Neural progenitor cell (in vitro differentiated cells): Measurements from ENCODE around the gene PLSCR2.

Experiments
- CTCF ChIP-seq: fragments of 200-600 bp; sonication (generic); IDR thresholded peaks from 2 replicates; pipeline ENCODE4 v1.5.1; 2017; ENCODE audit warnings: antibody characterized with exemption, mild to moderate bottlenecking
- EZH2 ChIP-seq: fragments of 200-600 bp; sonication (generic); IDR thresholded peaks from 2 replicates; pipeline ENCODE4 v1.6.1; 2017; ENCODE audit warnings: antibody characterized with exemption, mild to moderate bottlenecking, moderate library complexity

DNA sequence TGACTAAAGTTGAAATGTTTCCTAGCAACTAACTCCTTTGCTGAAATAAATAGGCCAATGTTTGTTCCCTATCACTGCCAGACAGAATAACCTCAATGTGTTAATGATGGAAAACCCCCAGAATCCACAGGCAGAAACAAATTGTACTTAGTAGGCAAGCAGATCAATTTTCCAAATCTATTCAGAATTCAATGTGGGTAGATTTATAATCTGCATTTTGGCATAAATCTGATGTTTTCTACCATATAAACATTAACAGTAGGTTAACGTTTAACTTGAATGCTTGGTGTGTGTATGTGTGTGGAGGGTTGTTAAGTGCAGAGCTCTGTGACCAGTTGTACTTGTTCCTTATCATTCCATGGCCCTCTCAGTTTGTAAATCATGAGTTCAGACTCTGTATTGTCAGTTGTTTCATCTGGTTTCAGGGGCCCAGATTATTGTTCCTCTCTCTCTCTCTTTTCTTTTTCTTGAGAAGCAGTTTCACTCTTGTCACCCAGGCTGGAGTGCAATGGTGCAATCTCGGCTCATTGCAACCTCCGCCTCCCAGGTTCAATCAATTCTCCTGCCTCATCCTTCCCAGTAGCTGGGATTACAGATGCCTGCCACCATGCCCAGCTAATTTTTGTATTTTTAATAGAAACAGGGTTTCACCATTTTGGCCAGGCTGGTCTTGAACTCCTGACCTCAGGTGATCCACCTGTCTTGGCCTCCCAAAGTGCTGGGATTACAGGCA lies 42.2 kb upstream of the PLSCR2 start:
- TF ChIP-seq CTCF, result no peak
- no peak for TF ChIP-seq EZH2
